ENCODE data around the gene L3MBTL4.

DNA sequence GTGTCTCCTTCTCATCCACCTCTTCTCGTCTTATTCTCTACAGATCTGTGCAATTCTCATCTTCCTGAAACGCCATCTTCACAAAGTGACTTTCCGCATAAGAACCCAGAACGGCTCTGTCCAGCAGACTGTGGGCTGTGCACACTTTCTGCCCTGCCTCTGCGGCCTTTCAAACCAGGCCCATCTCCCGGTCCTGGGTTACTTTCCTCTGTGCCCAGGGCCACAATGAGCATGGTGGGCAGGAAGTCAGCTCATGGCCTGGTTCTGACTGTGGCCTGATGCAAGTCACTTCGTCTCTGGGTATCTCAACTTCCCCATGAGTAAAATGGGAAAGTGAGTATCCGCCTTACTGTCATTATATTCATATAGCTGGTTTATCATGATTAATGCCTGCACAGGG lies 447.7 kb downstream of the L3MBTL4 start:
- TF ChIP-seq, protein P1, sequence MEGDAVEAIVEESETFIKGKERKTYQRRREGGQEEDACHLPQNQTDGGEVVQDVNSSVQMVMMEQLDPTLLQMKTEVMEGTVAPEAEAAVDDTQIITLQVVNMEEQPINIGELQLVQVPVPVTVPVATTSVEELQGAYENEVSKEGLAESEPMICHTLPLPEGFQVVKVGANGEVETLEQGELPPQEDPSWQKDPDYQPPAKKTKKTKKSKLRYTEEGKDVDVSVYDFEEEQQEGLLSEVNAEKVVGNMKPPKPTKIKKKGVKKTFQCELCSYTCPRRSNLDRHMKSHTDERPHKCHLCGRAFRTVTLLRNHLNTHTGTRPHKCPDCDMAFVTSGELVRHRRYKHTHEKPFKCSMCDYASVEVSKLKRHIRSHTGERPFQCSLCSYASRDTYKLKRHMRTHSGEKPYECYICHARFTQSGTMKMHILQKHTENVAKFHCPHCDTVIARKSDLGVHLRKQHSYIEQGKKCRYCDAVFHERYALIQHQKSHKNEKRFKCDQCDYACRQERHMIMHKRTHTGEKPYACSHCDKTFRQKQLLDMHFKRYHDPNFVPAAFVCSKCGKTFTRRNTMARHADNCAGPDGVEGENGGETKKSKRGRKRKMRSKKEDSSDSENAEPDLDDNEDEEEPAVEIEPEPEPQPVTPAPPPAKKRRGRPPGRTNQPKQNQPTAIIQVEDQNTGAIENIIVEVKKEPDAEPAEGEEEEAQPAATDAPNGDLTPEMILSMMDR (IDR thresholded peaks at IDR 0.05; ENCODE audit: poor library complexity), result no peak
- TF ChIP-seq EZH2 (IDR thresholded peaks at IDR 0.05; ENCODE audit: borderline replicate concordance) (no peak), EZH2phosphoT487 (IDR thresholded peaks at IDR 0.05; ENCODE audit: low read depth, severe bottlenecking, unreplicated experiment) (no peak)

Measured in hepatocyte (in vitro differentiated cells).